RPMI7951 (cell line): ENCODE measurements around the gene UBE3D. TPM values are rescaled to one million over a fixed set of nuclear protein-coding genes. Genes with fewer than 3 reads are reported as not detected.
"Not testable (repeated sequence)": the region's sequence is repeated elsewhere in the genome, so short reads cannot be mapped to it uniquely, and the experiment has no call there.

ENCODE experiments used
- DNase-seq: peaks from one replicate; pipeline ENCODE4 v3.0.0-alpha.2; 2012; ENCODE audit warnings: low read depth
- total RNA-seq: library from RNA; depleted of rRNA; stranded (reverse); fragments of >200 nt; shearing (Covaris generic); gene quantifications from 2 replicates; pipeline ENCODE4 v1.2.3, GENCODE V29; 2014

UBE3D gene
- total RNA-seq, 1 experiment from 2014 or later = 5.2 TPM

GRCh38 chr6:82914511-82914910, 151.1 kb downstream of the UBE3D start:
- no peak for DNase-seq

DNA sequence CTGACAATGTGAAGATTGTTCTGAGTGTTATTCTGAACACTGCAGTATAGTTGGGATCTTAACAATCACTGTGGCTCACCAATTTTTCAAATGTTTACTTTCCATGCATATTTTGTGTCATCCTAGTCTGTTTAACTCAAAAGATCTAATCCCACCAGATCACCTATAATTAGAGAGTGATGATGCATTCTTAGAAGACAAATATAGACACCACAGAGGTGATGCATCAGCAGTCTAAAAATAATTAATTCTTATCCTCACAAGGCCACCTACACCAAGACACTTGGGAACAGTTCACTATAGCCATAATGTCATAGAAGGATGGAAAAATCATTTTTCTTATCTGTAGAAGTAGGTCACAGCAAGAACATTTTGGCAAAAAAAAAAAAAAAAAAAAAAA, 154.8 kb downstream of the UBE3D start:
- DNase-seq = no peak

- DNase-seq = no peak
These were observed 155.2 kb downstream of the UBE3D start for GRCh38 chr6:82910395-82910794.

- peak; percentile 56 for DNase-seq
These were observed 156.1 kb downstream of the UBE3D start for GRCh38 chr6:82909551-82909950.

- peak; percentile 22 for DNase-seq
These were observed 157.0 kb downstream of the UBE3D start for GRCh38 chr6:82908661-82909060.

DNA sequence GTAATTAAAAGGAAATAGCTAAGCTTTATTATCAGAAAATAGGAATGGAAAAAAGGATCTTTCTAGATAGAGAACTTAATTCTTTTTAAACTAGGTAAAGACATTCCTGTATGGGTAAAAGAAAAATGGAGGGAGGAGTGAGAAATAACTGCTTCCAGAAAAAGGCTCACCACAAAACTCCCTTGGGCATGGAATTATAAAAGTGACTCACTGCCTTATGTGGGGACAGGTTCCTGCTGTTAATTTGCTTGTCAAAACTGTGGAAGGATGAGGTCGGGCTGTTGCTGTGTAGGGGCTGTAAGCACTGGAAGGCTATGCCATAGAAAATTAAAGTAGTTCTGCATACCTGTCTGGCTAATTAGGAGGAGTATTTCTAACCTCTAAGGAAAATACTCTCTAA, 158.7 kb downstream of the UBE3D start:
- peak; percentile 90 for DNase-seq

DNA sequence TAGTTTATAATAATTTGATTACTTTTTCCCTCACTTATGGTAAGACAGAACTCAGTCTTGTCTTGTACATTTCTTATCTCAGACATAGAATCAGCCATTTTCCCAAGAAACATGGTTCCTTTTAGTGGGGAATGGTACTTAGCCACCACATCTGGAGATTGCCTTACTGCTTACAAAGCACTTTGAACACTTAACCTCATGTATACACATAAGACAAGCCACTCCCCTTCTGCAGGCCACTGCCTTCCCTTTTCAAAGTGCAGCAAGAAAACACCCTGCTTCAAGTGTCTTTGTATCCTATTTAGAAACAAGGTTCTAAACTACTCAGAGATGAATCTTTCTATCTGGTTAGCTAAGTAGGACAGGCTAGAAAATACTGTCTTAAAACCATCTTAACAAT, 159.2 kb downstream of the UBE3D start:
- peak; percentile 64 for DNase-seq

- DNase-seq = no peak
These were observed 160.8 kb downstream of the UBE3D start for GRCh38 chr6:82904860-82905259.

GRCh38 chr6:82904257-82904656, 161.4 kb downstream of the UBE3D start:
- DNase-seq = no peak

- DNase-seq = no peak
These were observed 163.4 kb downstream of the UBE3D start for GRCh38 chr6:82902290-82902689.

DNA sequence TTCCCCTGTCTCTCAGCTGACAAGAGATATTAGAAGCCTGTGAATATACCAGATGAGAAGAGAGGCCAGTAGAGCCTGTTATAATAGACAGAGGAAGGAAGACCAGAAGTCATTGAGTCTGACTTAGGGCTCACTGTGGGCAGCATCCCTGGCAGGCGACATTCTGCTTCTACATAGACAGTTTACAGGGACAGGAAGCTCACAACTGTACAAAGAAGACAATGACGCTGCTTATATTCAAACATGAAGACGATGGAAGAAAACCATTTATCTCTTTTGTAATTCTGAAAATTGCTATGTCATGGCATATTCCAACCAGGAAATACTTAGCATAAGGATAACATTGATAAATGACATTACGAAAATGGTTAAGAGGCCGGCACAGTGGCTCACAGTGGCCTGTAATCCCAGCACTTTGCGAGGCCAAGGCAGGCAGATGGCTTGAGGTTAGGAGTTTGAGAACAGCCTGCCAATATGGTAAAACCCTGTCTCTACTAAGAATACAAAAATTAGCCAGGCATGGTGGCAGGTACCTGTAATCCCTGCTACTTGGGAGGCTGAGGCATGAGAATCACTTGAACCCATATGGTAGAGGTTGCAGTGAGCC, 170.9 kb downstream of the UBE3D start:
- DNase-seq = no peak

- no peak for DNase-seq
These were observed 171.6 kb downstream of the UBE3D start for GRCh38 chr6:82893889-82894652.

GRCh38 chr6:82891503-82891902, 174.1 kb downstream of the UBE3D start:
- not testable (repeated sequence) for DNase-seq

DNA sequence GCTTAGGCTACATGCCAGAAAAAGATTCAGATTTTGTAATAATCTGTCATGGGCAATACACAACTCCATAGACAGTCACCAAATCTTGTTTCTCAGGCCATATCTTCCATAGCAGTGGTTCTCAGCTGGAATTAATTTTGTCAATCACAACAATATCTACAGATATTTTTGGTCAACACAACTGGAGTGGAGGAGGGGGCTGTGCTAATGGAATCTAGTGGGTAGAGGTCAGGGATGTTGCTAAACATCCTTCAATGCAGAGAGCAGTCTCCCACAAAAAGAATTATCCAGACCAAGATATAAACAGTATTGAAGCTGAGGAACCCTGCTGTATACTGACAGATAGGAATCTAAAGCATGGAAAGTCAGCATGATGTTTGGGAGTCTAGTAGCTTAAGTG, 174.6 kb downstream of the UBE3D start:
- DNase-seq = no peak

DNA sequence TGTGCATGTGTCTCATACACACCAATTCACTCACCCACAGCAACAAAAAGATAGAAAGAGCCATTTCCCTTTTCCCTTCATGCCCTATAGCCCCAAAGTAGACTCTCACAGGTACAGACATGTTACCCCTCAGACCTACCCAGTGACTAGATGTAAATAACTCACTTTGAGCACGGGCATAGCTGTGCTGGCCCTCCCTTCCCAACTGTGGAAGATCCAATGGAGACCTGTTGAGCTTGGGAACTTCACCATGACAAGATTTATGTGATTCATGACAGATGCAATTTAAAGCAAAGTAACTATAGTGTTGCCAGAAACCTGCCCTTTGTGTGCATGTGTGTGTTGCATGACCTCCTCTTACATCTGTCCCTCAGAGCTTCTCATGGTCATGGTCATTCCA, 175.4 kb downstream of the UBE3D start:
- DNase-seq = no peak

GRCh38 chr6:82889143-82889542, 176.5 kb downstream of the UBE3D start:
- DNase-seq = no peak

DNA sequence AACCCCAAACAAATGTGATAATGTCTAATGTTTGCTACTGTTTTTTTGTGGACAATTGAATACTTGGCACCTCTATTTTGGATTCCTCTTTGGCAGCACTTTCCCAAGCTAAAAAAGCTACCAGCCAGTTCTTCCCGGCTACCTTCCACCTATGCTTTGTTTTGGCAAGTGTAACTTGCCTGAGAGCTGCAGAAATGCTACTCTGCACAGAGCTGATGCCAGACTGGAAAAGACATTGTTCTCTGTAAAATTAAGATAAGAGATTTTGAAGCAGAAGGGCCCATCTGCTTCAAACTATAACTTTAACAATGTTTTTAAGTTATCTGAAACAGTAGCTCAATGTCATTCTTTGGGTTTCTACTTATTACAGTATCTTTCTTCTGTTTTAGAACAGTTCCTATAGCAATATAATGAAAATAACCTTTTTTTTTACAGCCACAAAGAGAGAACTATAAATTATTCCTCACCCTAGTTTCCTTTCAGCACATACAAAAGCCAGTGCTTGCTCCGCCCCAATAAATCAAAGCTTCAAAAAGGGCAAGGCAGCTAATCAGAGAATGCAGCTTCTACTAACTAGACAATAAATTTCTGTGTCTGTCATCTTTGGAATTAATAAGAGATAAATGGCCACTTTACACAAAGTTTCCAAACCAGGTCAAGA, 183.1 kb downstream of the UBE3D start:
- DNase-seq = no peak

DNA sequence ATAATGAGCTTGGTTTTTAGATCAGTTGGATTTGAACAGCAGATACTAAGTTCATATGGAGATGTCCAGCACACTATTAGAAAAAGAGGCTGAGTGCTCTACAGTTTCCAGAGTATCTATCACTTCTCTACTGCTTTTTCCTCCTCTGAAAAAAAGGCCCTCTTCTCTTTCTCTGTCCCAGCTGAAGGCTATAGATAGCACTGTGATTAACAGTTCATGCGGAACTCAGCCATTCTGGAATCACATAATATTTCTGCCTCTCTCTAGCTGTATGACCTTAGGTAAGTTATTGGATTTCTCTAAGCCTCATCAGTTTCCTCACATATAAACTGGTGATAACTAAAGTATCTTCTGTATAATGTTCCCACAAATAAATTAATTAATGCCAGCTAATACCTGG, 184.1 kb downstream of the UBE3D start:
- no peak for DNase-seq

DNA sequence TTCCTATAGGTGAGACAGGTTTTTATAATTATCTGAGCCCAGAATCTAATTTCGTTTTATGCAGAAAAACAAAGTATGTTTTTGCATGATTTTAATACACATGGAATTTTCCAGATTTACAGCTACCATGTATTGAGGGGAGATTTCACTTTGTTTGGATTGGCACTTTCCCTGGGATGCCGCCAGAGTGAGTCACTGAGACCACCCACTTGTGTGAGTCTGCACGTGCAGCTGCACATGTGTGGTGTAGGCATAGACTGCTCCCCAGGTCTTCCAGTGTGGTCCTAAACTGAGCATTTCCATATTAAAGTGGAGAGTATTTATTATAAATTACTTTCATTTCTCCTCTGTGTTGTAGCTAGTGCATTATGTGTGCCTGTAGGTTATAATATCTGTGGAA, 186.8 kb downstream of the UBE3D start:
- peak; percentile 67 for DNase-seq

GRCh38 chr6:82877213-82878195, 188.1 kb downstream of the UBE3D start:
- peak; percentile 88 for DNase-seq

DNA sequence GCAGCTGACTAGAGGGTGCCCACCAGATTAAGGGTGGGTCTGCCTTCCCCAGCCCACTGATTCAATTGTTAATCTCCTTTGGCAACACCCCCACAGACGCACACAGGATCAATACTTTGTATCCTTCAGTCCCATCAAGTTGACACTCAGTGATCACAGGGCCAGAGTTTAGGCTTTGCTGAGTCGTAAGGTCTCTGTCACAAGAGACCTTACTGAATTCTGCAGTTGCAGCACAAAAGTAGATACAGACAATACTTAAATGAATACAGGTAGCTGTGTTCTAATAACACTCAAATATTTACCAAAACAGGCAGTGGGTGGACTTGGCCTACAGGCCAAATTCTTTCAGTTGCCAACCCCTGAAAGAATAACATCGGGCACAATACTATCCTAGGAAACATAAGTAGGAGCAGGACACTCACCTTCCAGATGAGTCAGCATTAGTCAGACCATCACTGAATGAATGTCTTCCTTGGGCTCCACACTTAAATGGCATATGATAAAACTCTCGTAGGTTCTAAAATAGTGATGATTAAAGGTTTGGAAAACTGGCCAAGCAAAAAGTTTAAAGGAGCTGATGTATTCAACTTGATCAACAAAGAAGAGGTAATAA, 190.0 kb downstream of the UBE3D start:
- peak; percentile 92 for DNase-seq
